IMR-90 (cell line): ENCODE measurements around the gene NPAS1. TPM values are rescaled to one million over a fixed set of nuclear protein-coding genes. Genes with fewer than 3 reads are reported as not detected.

ENCODE experiments used
- ATAC-seq: fragments of 200-7000 bp; cut with Tn5 transposase; 2 replicates; pipeline ENCODE4 v1.9.1; 2020; ENCODE audit warnings: low read depth, mild to moderate bottlenecking, moderate library complexity
- BruUV-seq: library from RNA; stranded (reverse); fragments of 400-500 nt; replicated peaks from 2 replicates; lab custom pipeline; 2021; lab: Mats Ljungman, UMichigan
- CTCF ChIA-PET: fragments of 300-600 bp; formaldehyde crosslinking; extraction: SDS; loops from one replicate; lab custom pipeline; 2021; ENCODE audit warnings: antibody characterized with exemption; lab: Yijun Ruan, JAX
- POLR2A ChIA-PET: fragments of 300-600 bp; sonication (Branson Sonifier 250); formaldehyde crosslinking; loops from one replicate; lab custom pipeline; 2022; ENCODE audit warnings: antibody characterized with exemption; ENCODE audit not compliant: unreplicated experiment; lab: Charles Lee
- DNase-seq: peaks from one replicate; pipeline ENCODE4 v3.0.0; 2013
- H2AFZ ChIP-seq: replicated peaks from 2 replicates; pipeline ENCODE3; 2013; ENCODE audit warnings: low read length, mild to moderate bottlenecking; ENCODE audit not compliant: poor library complexity
- H2AK5ac ChIP-seq: 2 replicates; pipeline ENCODE4 v1.6.1; 2013; ENCODE audit warnings: low read depth, low read length, inconsistent platforms
- H2AK9ac ChIP-seq: replicated peaks from 2 replicates; pipeline ENCODE3; 2013; ENCODE audit warnings: mild to moderate bottlenecking, low read depth, low read length, moderate library complexity; ENCODE audit not compliant: poor library complexity
- H2BK120ac ChIP-seq: 2 replicates; pipeline ENCODE4 v1.6.1; 2013; ENCODE audit warnings: low read depth, low read length, inconsistent platforms
- H2BK15ac ChIP-seq: 3 replicates; pipeline ENCODE4 v1.6.1; 2013; ENCODE audit warnings: low read depth, low read length, inconsistent platforms
- H2BK20ac ChIP-seq: 2 replicates; pipeline ENCODE4 v1.6.1; 2013; ENCODE audit warnings: low read depth, mild to moderate bottlenecking, inconsistent platforms, low read length, moderate library complexity
- H2BK5ac ChIP-seq: 2 replicates; pipeline ENCODE4 v1.6.1; 2013; ENCODE audit warnings: mild to moderate bottlenecking, low read depth, low read length, inconsistent platforms; ENCODE audit not compliant: poor library complexity, severe bottlenecking
- H3K14ac ChIP-seq: replicated peaks from 2 replicates; pipeline ENCODE4 v1.6.1; 2013; ENCODE audit warnings: low read depth, low read length, inconsistent platforms
- H3K18ac ChIP-seq: 2 replicates; pipeline ENCODE4 v1.6.1; 2013; ENCODE audit warnings: low read depth, low read length, control low read depth
- H3K23ac ChIP-seq: 2 replicates; pipeline ENCODE4 v1.6.1; 2013; ENCODE audit warnings: low read depth, low read length, inconsistent platforms
- H3K27ac ChIP-seq: 2 replicates; pipeline ENCODE4 v1.5.1; 2013; ENCODE audit warnings: mild to moderate bottlenecking, control low read depth, low read length; ENCODE audit not compliant: insufficient read depth
- H3K27me3 ChIP-seq: 2 replicates; pipeline ENCODE4 v1.6.1; 2013; ENCODE audit warnings: low read length; ENCODE audit not compliant: control insufficient read depth, insufficient read depth
- H3K36me3 ChIP-seq: 2 replicates; pipeline ENCODE4 v1.6.1; 2013; ENCODE audit warnings: low read length, mixed read lengths; ENCODE audit not compliant: control insufficient read depth, insufficient read depth
- H3K4ac ChIP-seq: 2 replicates; pipeline ENCODE4 v1.6.1; 2013; ENCODE audit warnings: low read depth, low read length, inconsistent platforms
- H3K4me1 ChIP-seq: 2 replicates; pipeline ENCODE4 v1.6.1; 2013; ENCODE audit warnings: low read length, mixed read lengths; ENCODE audit not compliant: control insufficient read depth, insufficient read depth
- H3K4me2 ChIP-seq: 2 replicates; pipeline ENCODE4 v1.6.1; 2013; ENCODE audit warnings: low read depth, mild to moderate bottlenecking, control low read depth, low read length, moderate library complexity
- H3K4me3 ChIP-seq: 2 replicates; pipeline ENCODE4 v1.5.1; 2013; ENCODE audit warnings: low read depth, mild to moderate bottlenecking, control low read depth, low read length, moderate library complexity; ENCODE audit not compliant: insufficient read depth
- H3K56ac ChIP-seq: 2 replicates; pipeline ENCODE4 v1.6.1; 2013; ENCODE audit warnings: low read length, inconsistent platforms; ENCODE audit not compliant: insufficient read depth; ENCODE audit errors: extremely low read depth
- H3K79me1 ChIP-seq, 2 experiments: 2 replicates each; pipeline ENCODE4 v1.6.1; 2013; ENCODE audit warnings: low read length in 2 of 2, inconsistent platforms in 1 of 2, low read depth in 1 of 2
- H3K9ac ChIP-seq: 2 replicates; pipeline ENCODE4 v1.6.1; 2013; ENCODE audit warnings: low read depth, low read length, control low read depth
- H3K9me1 ChIP-seq: 2 replicates; pipeline ENCODE4 v1.6.1; 2013; ENCODE audit warnings: low read length, inconsistent platforms; ENCODE audit not compliant: insufficient read depth
- H3K9me3 ChIP-seq: 2 replicates; pipeline ENCODE4 v1.6.1; 2013; ENCODE audit warnings: low read length; ENCODE audit not compliant: control insufficient read depth, insufficient read depth
- H4K20me1 ChIP-seq: 2 replicates; pipeline ENCODE4 v1.6.1; 2013; ENCODE audit warnings: low read length, inconsistent platforms; ENCODE audit not compliant: insufficient read depth
- H4K5ac ChIP-seq: 2 replicates; pipeline ENCODE4 v1.6.1; 2013; ENCODE audit warnings: mild to moderate bottlenecking, low read depth, low read length, control low read depth
- H4K8ac ChIP-seq, 2 experiments: 2 replicates each; pipeline ENCODE4 v1.6.1; 2013; ENCODE audit warnings: low read depth in 2 of 2, low read length in 2 of 2, control low read depth in 1 of 2, inconsistent platforms in 1 of 2
- H4K91ac ChIP-seq: 2 replicates; pipeline ENCODE4 v1.6.1; 2013; ENCODE audit warnings: low read depth, low read length, inconsistent platforms; ENCODE audit not compliant: insufficient read depth
- FOS ChIP-seq: fragments of 150-350 bp; IDR thresholded peaks from 2 replicates; pipeline ENCODE4 v1.6.1; 2016; ENCODE audit warnings: low read depth, low read length
- WGBS, 2 experiments: methylation state at CpG; one replicate each; pipeline versions ENCODE4 v1.1.5 to v1.1.7; 2013; ENCODE audit warnings: missing lambda C conversion rate in 2 of 2; ENCODE audit not compliant: insufficient read length in 1 of 2; ENCODE audit errors: extremely low coverage in 2 of 2; 5-methylcytosine and 5-hydroxymethylcytosine counted together
- dilution Hi-C: fragments of 300-500 bp; cut with HindIII; formaldehyde crosslinking; loops from one replicate; pipeline ENCODE4 v1.14.3; 2018; ENCODE audit warnings: low sequenced_read_pairs; ENCODE audit not compliant: unreplicated experiment
- in situ Hi-C: fragments of 300-500 bp; cut with MboI; formaldehyde crosslinking; loops from 3 replicates; pipeline ENCODE4 v1.14.3; 2019; ENCODE audit warnings: low sequenced_read_pairs, inconsistent platforms, mixed read lengths
- intact Hi-C: fragments of 100-400 bp; cut with micrococcal nuclease; formaldehyde crosslinking; loops from 2 replicates; pipeline ENCODE4 v1.10.0; 2022
- polyA plus RNA-seq, 3 experiments: library from polyadenylated mRNA; depleted of rRNA; stranded (reverse); fragments of >200 nt; gene quantifications; 2 replicates each; pipeline ENCODE4 v1.2.3, GENCODE V29; 2012; ENCODE audit warnings: low replicate concordance in 1 of 3
- total RNA-seq: library from RNA; depleted of rRNA; stranded (reverse); fragments of >200 nt; gene quantifications from 2 replicates; pipeline ENCODE4 v1.2.3, GENCODE V29; 2012
- TF ChIP-seq, protein P1 (sequence below): conservative IDR thresholded peaks from 2 replicates; pipeline ENCODE4 v1.5.1; 2012; ENCODE audit warnings: mild to moderate bottlenecking, low read depth, low read length, improper control_type of control experiment
- TF ChIP-seq, protein P2 (sequence below): fragments of 150-350 bp; IDR thresholded peaks from 2 replicates; pipeline ENCODE4 v1.6.1; 2017; ENCODE audit warnings: mild to moderate bottlenecking, antibody characterized with exemption, low read length, low read depth

The NPAS1 gene
- total and polyA plus RNA-seq, 2 of the 4 experiments (the other 2 are of a cell fraction), result 0.36 to 5.7 TPM

DNA sequence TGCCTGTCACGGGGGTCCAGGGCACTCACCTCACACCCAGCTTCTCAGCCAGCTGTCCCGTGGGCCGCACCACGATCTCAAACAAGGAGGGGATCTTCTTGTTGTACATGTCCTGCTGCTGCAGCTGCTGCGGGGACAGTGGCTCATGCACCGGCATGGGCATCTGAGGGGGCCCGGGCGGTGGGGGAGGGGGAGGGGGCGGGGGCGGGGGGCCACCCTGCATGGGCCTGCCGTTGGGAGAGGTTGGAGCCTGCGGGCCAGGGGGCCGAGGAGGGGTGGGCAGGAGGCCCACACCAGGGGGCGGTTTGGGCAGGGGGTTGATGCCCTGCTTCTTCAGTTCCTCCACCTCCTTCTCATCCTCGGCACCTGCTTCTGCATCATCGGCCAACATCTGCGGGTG is 52.7 kb downstream of the NPAS1 start:
- TF ChIP-seq, protein P1, sequence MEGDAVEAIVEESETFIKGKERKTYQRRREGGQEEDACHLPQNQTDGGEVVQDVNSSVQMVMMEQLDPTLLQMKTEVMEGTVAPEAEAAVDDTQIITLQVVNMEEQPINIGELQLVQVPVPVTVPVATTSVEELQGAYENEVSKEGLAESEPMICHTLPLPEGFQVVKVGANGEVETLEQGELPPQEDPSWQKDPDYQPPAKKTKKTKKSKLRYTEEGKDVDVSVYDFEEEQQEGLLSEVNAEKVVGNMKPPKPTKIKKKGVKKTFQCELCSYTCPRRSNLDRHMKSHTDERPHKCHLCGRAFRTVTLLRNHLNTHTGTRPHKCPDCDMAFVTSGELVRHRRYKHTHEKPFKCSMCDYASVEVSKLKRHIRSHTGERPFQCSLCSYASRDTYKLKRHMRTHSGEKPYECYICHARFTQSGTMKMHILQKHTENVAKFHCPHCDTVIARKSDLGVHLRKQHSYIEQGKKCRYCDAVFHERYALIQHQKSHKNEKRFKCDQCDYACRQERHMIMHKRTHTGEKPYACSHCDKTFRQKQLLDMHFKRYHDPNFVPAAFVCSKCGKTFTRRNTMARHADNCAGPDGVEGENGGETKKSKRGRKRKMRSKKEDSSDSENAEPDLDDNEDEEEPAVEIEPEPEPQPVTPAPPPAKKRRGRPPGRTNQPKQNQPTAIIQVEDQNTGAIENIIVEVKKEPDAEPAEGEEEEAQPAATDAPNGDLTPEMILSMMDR, result no peak
- TF ChIP-seq, protein P2, sequence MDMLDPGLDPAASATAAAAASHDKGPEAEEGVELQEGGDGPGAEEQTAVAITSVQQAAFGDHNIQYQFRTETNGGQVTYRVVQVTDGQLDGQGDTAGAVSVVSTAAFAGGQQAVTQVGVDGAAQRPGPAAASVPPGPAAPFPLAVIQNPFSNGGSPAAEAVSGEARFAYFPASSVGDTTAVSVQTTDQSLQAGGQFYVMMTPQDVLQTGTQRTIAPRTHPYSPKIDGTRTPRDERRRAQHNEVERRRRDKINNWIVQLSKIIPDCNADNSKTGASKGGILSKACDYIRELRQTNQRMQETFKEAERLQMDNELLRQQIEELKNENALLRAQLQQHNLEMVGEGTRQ, result no peak
- TF ChIP-seq FOS, result no peak
- Histone ChIP-seq H2AK5ac (no peak overlapping the region), H3K27me3 (no peaks in the 10 kb centered on the region), H2BK120ac (no peak overlapping the region), H3K18ac (no peak overlapping the region), H4K8ac (no peak overlapping the region), H3K9ac (no peak overlapping the region), H2BK15ac (no peak overlapping the region), H4K5ac (no peak overlapping the region), H2AK9ac (no peak overlapping the region), H2BK5ac (no peak overlapping the region), H3K23ac (no peak overlapping the region), H3K4me2 (no peak overlapping the region), H4K91ac (no peak overlapping the region), H4K20me1 (peaks cover 29% of the 10 kb centered on the region), H3K9me3 (no peaks in the 10 kb centered on the region), H3K56ac (no peak overlapping the region), H2AFZ (no peak overlapping the region), H3K79me1 (peaks cover 14 to 69% of the 10 kb centered on the region in 2 experiments; a peak in 3 of 4 replicates), H3K4ac (no peak overlapping the region), H3K4me1 (0 out of 2 replicates have a peak, but pooled peaks cover 3% of the 10 kb centered on the region), H3K9me1 (peaks cover 8% of the 10 kb centered on the region; the same call in 1 of the 2 replicates), H3K27ac (no peak overlapping the region), H3K14ac (no peak overlapping the region), H2BK20ac (no peak overlapping the region), H3K36me3 (peaks cover 71% of the 10 kb centered on the region), H3K4me3 (no peak overlapping the region)
- ATAC-seq (no peak), DNase-seq (no peak)
- ChIA-PET CTCF (no interaction called here), POLR2A (no interaction called here)
- no TSS peak for BruUV-seq
- dilution Hi-C loops, result no loop called here
- WGBS, 2 experiments, result 80% methylated on average over 2 of the region's 17 CpGs; no CpG with 5 or more reads in 1 of the 2 experiments
- in situ Hi-C loops, result no loop called here
- intact Hi-C loops, result no loop called here
